HG03045 (cell line): ENCODE data around the gene HIBADH.

Experiments used
- ATAC-seq: cut with Tn5 transposase; IDR thresholded peaks from one replicate; pipeline ENCODE4 v1.9.1; 2021; ENCODE audit warnings: mild to moderate bottlenecking, moderate library complexity; ENCODE audit not compliant: unreplicated experiment

HIBADH gene

GRCh38 chr7:27553273-27553672 lies 109.4 kb downstream of the HIBADH start:
- no peak for ATAC-seq

GRCh38 chr7:27551803-27552400 lies 110.8 kb downstream of the HIBADH start:
- ATAC-seq, result no peak

- ATAC-seq, result no peak
Observed at GRCh38 chr7:27549606-27550005, 113.1 kb downstream of the HIBADH start.

GRCh38 chr7:27548304-27548703 lies 114.4 kb downstream of the HIBADH start:
- ATAC-seq, result no peak

- no peak for ATAC-seq
Observed at GRCh38 chr7:27547401-27547800, 115.3 kb downstream of the HIBADH start.

- no peak for ATAC-seq
Observed at GRCh38 chr7:27546610-27547009, 116.1 kb downstream of the HIBADH start.

GRCh38 chr7:27535795-27536194 lies 126.9 kb downstream of the HIBADH start:
- no peak for ATAC-seq

- ATAC-seq, result no peak
Observed at GRCh38 chr7:27533652-27534081, 129.0 kb downstream of the HIBADH start.

GRCh38 chr7:27532314-27532713 lies 130.4 kb downstream of the HIBADH start:
- ATAC-seq, result no peak

GRCh38 chr7:27527348-27527714 lies 135.4 kb downstream of the HIBADH start:
- no peak for ATAC-seq

- ATAC-seq, result no peak
Observed at GRCh38 chr7:27526611-27527347, 135.9 kb downstream of the HIBADH start.

- ATAC-seq, result no peak
Observed at GRCh38 chr7:27526131-27526530, 136.6 kb downstream of the HIBADH start.

GRCh38 chr7:27523321-27523720 lies 139.4 kb downstream of the HIBADH start:
- no peak for ATAC-seq

GRCh38 chr7:27522566-27522965 lies 140.1 kb downstream of the HIBADH start:
- no peak for ATAC-seq

- no peak for ATAC-seq
Observed at GRCh38 chr7:27520815-27521790, 141.6 kb downstream of the HIBADH start.

- no peak for ATAC-seq
Observed at GRCh38 chr7:27519793-27520469, 142.8 kb downstream of the HIBADH start.

GRCh38 chr7:27518561-27519350 lies 143.9 kb downstream of the HIBADH start:
- no peak for ATAC-seq

- ATAC-seq, result no peak
Observed at GRCh38 chr7:27516421-27516820, 146.3 kb downstream of the HIBADH start.

- no peak for ATAC-seq
Observed at GRCh38 chr7:27515933-27516332, 146.8 kb downstream of the HIBADH start.

- no peak for ATAC-seq
Observed at GRCh38 chr7:27514861-27515260, 147.8 kb downstream of the HIBADH start.
